ENCODE measurements around the gene DPF3.

DPF3 gene

GRCh38 chr14:72731252-72732020 is 162.5 kb downstream of the DPF3 start:
- no peak for TF ChIP-seq CTCF (IDR thresholded peaks at IDR 0.05)

GRCh38 chr14:72730468-72730867 is 163.4 kb downstream of the DPF3 start:
- TF ChIP-seq CTCF (IDR thresholded peaks at IDR 0.05) = no peak

GRCh38 chr14:72726444-72726843 is 167.5 kb downstream of the DPF3 start:
- no peak for TF ChIP-seq CTCF (IDR thresholded peaks at IDR 0.05)

- TF ChIP-seq CTCF (IDR thresholded peaks at IDR 0.05) = no peak
Measured at GRCh38 chr14:72723858-72724530, 169.9 kb downstream of the DPF3 start.

- TF ChIP-seq CTCF (IDR thresholded peaks at IDR 0.05) = no peak
Measured at GRCh38 chr14:72722201-72722785, 171.6 kb downstream of the DPF3 start.

GRCh38 chr14:72721083-72721482 is 172.8 kb downstream of the DPF3 start:
- TF ChIP-seq CTCF (IDR thresholded peaks at IDR 0.05) = no peak

- TF ChIP-seq CTCF (IDR thresholded peaks at IDR 0.05) = no peak
Measured at GRCh38 chr14:72717220-72717619, 176.7 kb downstream of the DPF3 start.

Measured in LNCAP (cell line).